ENCODE measurements around the gene C19orf12. TPM values are rescaled to one million over a fixed set of nuclear protein-coding genes. Genes with fewer than 3 reads are reported as not detected.

The C19orf12 gene
- total and polyA plus RNA-seq, 2 of the 13 experiments (the other 11 are each of a cell fraction or from before 2014, with no cell fraction given): 17.7 to 34.4 TPM

- intact Hi-C loops (cut with micrococcal nuclease; ENCODE audit: unreplicated experiment): no loop called here
- WGBS (ENCODE audit: low lambda C conversion rate): 40% methylated on average over 4 of the region's 12 CpGs
- in situ Hi-C loops (cut with HindIII; ENCODE audit: extremely low pct_ligation_motif_present, low pct_unique_long_range_greater_than_20kb): no loop called here
- H3K27me3 ChIP-seq (ENCODE audit: control insufficient read depth in 1 of 2, insufficient read depth in 2 of 2, low read length in 2 of 2): peaks cover 5 to 18% of the 10 kb centered on the region in 2 experiments
- DNase-seq (ENCODE audit: low spot score) (no peak), FAIRE-seq (no peak), ATAC-seq (no peak; the same call in 2 of the 3 replicates)
- BruUV-seq (replicated peaks): no TSS peak
- ChIA-PET POLR2A (no interaction called here), CTCF (ENCODE audit: low intra/inter-chr PET ratio, low total read pairs) (no interaction called here)
- no peaks in the 10 kb centered on the region for H3K9me3 ChIP-seq (ENCODE audit: low read length)
- no peaks in the 10 kb centered on the region for H4K20me1 ChIP-seq (ENCODE audit: insufficient read depth, low read length)
- H3K27ac ChIP-seq (ENCODE audit: extremely low read length, insufficient read depth, low read length): no peak overlapping the region
- H2AFZ ChIP-seq (ENCODE audit: low read length): no peak overlapping the region
- peaks cover 0 to under 1% of the 10 kb centered on the region in 2 experiments; a peak in 1 of 5 replicates for H3K36me3 ChIP-seq (replicated peaks in 1 of 2; ENCODE audit: control insufficient read depth in 1 of 2, insufficient read depth in 2 of 2, low read length in 2 of 2)
- no peak for TF ChIP-seq FIP1L1 (IDR thresholded peaks at IDR 0.05; ENCODE audit: borderline replicate concordance, insufficient read depth, low read depth, low read length)
- peak; percentile 53; the same call in 1 of the 2 replicates for TF ChIP-seq HNRNPL (IDR thresholded peaks at IDR 0.05; ENCODE audit: low read depth, low read length)
- TF ChIP-seq, protein P1, sequence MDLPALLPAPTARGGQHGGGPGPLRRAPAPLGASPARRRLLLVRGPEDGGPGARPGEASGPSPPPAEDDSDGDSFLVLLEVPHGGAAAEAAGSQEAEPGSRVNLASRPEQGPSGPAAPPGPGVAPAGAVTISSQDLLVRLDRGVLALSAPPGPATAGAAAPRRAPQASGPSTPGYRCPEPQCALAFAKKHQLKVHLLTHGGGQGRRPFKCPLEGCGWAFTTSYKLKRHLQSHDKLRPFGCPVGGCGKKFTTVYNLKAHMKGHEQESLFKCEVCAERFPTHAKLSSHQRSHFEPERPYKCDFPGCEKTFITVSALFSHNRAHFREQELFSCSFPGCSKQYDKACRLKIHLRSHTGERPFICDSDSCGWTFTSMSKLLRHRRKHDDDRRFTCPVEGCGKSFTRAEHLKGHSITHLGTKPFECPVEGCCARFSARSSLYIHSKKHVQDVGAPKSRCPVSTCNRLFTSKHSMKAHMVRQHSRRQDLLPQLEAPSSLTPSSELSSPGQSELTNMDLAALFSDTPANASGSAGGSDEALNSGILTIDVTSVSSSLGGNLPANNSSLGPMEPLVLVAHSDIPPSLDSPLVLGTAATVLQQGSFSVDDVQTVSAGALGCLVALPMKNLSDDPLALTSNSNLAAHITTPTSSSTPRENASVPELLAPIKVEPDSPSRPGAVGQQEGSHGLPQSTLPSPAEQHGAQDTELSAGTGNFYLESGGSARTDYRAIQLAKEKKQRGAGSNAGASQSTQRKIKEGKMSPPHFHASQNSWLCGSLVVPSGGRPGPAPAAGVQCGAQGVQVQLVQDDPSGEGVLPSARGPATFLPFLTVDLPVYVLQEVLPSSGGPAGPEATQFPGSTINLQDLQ (CRISPR knock-in tag; IDR thresholded peaks at IDR 0.05): no peak
- TF ChIP-seq ZNF317 (CRISPR knock-in tag; IDR thresholded peaks at IDR 0.05): no peak
- TF ChIP-seq, protein P2, sequence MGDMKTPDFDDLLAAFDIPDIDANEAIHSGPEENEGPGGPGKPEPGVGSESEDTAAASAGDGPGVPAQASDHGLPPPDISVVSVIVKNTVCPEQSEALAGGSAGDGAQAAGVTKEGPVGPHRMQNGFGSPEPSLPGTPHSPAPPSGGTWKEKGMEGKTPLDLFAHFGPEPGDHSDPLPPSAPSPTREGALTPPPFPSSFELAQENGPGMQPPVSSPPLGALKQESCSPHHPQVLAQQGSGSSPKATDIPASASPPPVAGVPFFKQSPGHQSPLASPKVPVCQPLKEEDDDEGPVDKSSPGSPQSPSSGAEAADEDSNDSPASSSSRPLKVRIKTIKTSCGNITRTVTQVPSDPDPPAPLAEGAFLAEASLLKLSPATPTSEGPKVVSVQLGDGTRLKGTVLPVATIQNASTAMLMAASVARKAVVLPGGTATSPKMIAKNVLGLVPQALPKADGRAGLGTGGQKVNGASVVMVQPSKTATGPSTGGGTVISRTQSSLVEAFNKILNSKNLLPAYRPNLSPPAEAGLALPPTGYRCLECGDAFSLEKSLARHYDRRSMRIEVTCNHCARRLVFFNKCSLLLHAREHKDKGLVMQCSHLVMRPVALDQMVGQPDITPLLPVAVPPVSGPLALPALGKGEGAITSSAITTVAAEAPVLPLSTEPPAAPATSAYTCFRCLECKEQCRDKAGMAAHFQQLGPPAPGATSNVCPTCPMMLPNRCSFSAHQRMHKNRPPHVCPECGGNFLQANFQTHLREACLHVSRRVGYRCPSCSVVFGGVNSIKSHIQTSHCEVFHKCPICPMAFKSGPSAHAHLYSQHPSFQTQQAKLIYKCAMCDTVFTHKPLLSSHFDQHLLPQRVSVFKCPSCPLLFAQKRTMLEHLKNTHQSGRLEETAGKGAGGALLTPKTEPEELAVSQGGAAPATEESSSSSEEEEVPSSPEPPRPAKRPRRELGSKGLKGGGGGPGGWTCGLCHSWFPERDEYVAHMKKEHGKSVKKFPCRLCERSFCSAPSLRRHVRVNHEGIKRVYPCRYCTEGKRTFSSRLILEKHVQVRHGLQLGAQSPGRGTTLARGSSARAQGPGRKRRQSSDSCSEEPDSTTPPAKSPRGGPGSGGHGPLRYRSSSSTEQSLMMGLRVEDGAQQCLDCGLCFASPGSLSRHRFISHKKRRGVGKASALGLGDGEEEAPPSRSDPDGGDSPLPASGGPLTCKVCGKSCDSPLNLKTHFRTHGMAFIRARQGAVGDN (CRISPR knock-in tag; IDR thresholded peaks at IDR 0.05): peak; percentile 63
- TF ChIP-seq GABPA (IDR thresholded peaks at IDR 0.05; ENCODE audit: low read depth, low read length): no peak
- peak; percentile 54; the same call in 1 of the 2 replicates for TF ChIP-seq GABPA (CRISPR knock-in tag; IDR thresholded peaks at IDR 0.05; ENCODE audit: low read depth)
- peak; percentile 60 for TF ChIP-seq GABPB1 (CRISPR knock-in tag; IDR thresholded peaks at IDR 0.05)
- peak; percentile 24; the same call in 1 of the 2 replicates for TF ChIP-seq ZFY (CRISPR knock-in tag; IDR thresholded peaks at IDR 0.05)
- TF ChIP-seq SRY (CRISPR knock-in tag; IDR thresholded peaks at IDR 0.05): no peak
- TF ChIP-seq MTA3 (CRISPR knock-in tag; IDR thresholded peaks at IDR 0.05): no peak
- H3K4me3 ChIP-seq (replicated peaks in 1 of 3; ENCODE audit: insufficient read depth in 1 of 3, low read depth in 2 of 3, low read length in 3 of 3): no peak overlapping the region; a peak in 1 of 6 replicates
- 0 out of 2 replicates have a peak overlapping the region, but pooled peaks have one; percentile 12 for H3K4me2 ChIP-seq (ENCODE audit: low read depth, low read length)
- no peak overlapping the region for H3K9ac ChIP-seq (ENCODE audit: insufficient read depth, low read depth, low read length)
- H3K79me2 ChIP-seq (ENCODE audit: insufficient read depth, low read length): no peaks in the 10 kb centered on the region
- H3K4me1 ChIP-seq (ENCODE audit: insufficient read depth, low read length): peaks cover 36% of the 10 kb centered on the region
Observed at GRCh38 chr19:29680447-29680846, 34.6 kb downstream of the C19orf12 start.
